GM12878 (cell line): Measurements from ENCODE around the gene MYCN.

Experiments
- CBX5 ChIP-seq: sonication (generic); IDR thresholded peaks from 2 replicates; pipeline ENCODE4 v1.6.1; 2016; ENCODE audit warnings: low read depth, moderate library complexity, mild to moderate bottlenecking, inconsistent platforms
- CEBPB ChIP-seq, 2 experiments: fragments of 150-350 bp in 1 of 2; IDR thresholded peaks; 2 replicates each; pipeline ENCODE4 v1.6.1; 2012 to 2014; ENCODE audit warnings: low read depth in 2 of 2, low read length in 2 of 2, borderline replicate concordance in 1 of 2, inconsistent platforms in 1 of 2
- CTCF ChIP-seq, 3 experiments: IDR thresholded peaks in 2 of 3; conservative IDR thresholded peaks in 1 of 3; 2 replicates each; pipeline ENCODE4 v1.5.1; 2011; ENCODE audit warnings: low read depth in 3 of 3, low read length in 3 of 3, mild to moderate bottlenecking in 3 of 3, control low read depth in 2 of 3, moderate library complexity in 2 of 3, inconsistent platforms in 1 of 3, mixed read lengths in 1 of 3; ENCODE audit not compliant: control insufficient read depth in 2 of 3, insufficient read depth in 1 of 3; ENCODE audit errors: extremely low read depth in 1 of 3
- EP300 ChIP-seq, 2 experiments: fragments of 150-350 bp in 1 of 2; IDR thresholded peaks; 2 replicates each; pipeline ENCODE4 v1.6.1; 2011 to 2012; ENCODE audit warnings: low read depth in 2 of 2, low read length in 2 of 2, borderline replicate concordance in 1 of 2, improper control_type of control experiment in 1 of 2, inconsistent platforms in 1 of 2; ENCODE audit not compliant: control insufficient read depth in 1 of 2
- HDAC2 ChIP-seq: fragments of 200-600 bp; sonication (generic); IDR thresholded peaks from 2 replicates; pipeline ENCODE4 v1.6.1; 2017
- JUND ChIP-seq: IDR thresholded peaks from 2 replicates; pipeline ENCODE4 v1.6.1; 2012; ENCODE audit warnings: low read depth, mild to moderate bottlenecking, low read length, improper control_type of control experiment, moderate library complexity
- POLR2AphosphoS5 ChIP-seq: IDR thresholded peaks from 2 replicates; pipeline ENCODE4 v1.6.1; 2011; ENCODE audit warnings: mild to moderate bottlenecking, low read length, inconsistent platforms
- RAD21 ChIP-seq: IDR thresholded peaks from 2 replicates; pipeline ENCODE4 v1.6.1; 2011; ENCODE audit warnings: mild to moderate bottlenecking, low read depth, low read length, moderate library complexity; ENCODE audit not compliant: insufficient read depth
- SMAD1 ChIP-seq: fragments of 450-650 bp; IDR thresholded peaks from 2 replicates; pipeline ENCODE4 v1.6.1; 2018; ENCODE audit warnings: mild to moderate bottlenecking, low read depth; ENCODE audit not compliant: partially characterized antibody
- TARDBP ChIP-seq: IDR thresholded peaks from 2 replicates; pipeline ENCODE4 v1.6.1; 2016; ENCODE audit warnings: borderline replicate concordance
- TCF3 ChIP-seq: IDR thresholded peaks from 2 replicates; pipeline ENCODE4 v1.6.1; 2012; ENCODE audit warnings: low read depth, mild to moderate bottlenecking, low read length, borderline replicate concordance; ENCODE audit not compliant: insufficient read depth
- TF ChIP-seq, protein P1 (sequence below): IDR thresholded peaks from 2 replicates; pipeline ENCODE4 v1.6.1; 2011; ENCODE audit warnings: mild to moderate bottlenecking, low read depth, low read length, moderate library complexity; ENCODE audit not compliant: insufficient replicate concordance

GRCh38 chr2:15936277-15937104, 3.9 kb upstream of the MYCN start:
- TF ChIP-seq HDAC2 (no peak), CTCF (IDR thresholded peaks at IDR 0.05 in 2 of 3, conservative IDR thresholded peaks at IDR 0.05 in 1 of 3; ENCODE audit: control insufficient read depth in 2 of 3, extremely low read depth in 1 of 3, insufficient read depth in 1 of 3, low read depth in 3 of 3, low read length in 3 of 3) (no peak), POLR2AphosphoS5 (no peak), CBX5 (no peak), EP300 (IDR thresholded peaks at IDR 0.05; ENCODE audit: borderline replicate concordance in 1 of 2, control insufficient read depth in 1 of 2, low read depth in 2 of 2, low read length in 2 of 2) (no peak), TARDBP (no peak), TCF3 (no peak), JUND (no peak), RAD21 (no peak), CEBPB (IDR thresholded peaks at IDR 0.05; ENCODE audit: borderline replicate concordance in 1 of 2, low read depth in 2 of 2, low read length in 2 of 2) (no peak), SMAD1 (no peak)
- TF ChIP-seq, protein P1, sequence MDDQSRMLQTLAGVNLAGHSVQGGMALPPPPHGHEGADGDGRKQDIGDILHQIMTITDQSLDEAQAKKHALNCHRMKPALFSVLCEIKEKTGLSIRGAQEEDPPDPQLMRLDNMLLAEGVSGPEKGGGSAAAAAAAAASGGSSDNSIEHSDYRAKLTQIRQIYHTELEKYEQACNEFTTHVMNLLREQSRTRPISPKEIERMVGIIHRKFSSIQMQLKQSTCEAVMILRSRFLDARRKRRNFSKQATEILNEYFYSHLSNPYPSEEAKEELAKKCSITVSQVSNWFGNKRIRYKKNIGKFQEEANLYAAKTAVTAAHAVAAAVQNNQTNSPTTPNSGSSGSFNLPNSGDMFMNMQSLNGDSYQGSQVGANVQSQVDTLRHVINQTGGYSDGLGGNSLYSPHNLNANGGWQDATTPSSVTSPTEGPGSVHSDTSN = no peak
